ENCODE measurements around the gene PSMB5.

The PSMB5 gene

GRCh38 chr14:23066368-23066767 is 31.7 kb upstream of the PSMB5 start:
- Histone ChIP-seq H3K4me2 (ENCODE audit: low read length, poor library complexity, severe bottlenecking) (no peak overlapping the region), H4K8ac (ENCODE audit: low read length) (no peak overlapping the region), H2BK5ac (ENCODE audit: low read depth, low read length, poor library complexity, severe bottlenecking) (no peak overlapping the region), H3K14ac (ENCODE audit: low read length in 2 of 2) (no peak overlapping the region), H3K9ac (ENCODE audit: low read length) (peak overlapping the region; percentile 59), H3K23ac (ENCODE audit: low read length in 2 of 2) (no peak overlapping the region), H3K79me1 (replicated peaks; ENCODE audit: low read length, poor library complexity, severe bottlenecking) (peaks cover 6% of the 10 kb centered on the region), H3K27ac (ENCODE audit: low read length, poor library complexity, severe bottlenecking) (no peak overlapping the region), H2AK5ac (ENCODE audit: low read length, severe bottlenecking) (no peak overlapping the region), H2BK120ac (ENCODE audit: low read depth, low read length) (no peak overlapping the region), H3K4me1 (ENCODE audit: control insufficient read depth, insufficient read depth, low read depth, low read length) (peaks cover 29% of the 10 kb centered on the region), H3K9me3 (ENCODE audit: control insufficient read depth, low read length) (no peaks in the 10 kb centered on the region), H2BK15ac (ENCODE audit: low read depth, poor library complexity, severe bottlenecking) (no peak overlapping the region), H3K18ac (ENCODE audit: low read depth in 1 of 2, low read length in 2 of 2) (no peak overlapping the region), H2AFZ (ENCODE audit: low read depth, low read length) (no peak overlapping the region), H3K4ac (ENCODE audit: low read depth in 1 of 2, low read length in 2 of 2) (no peak overlapping the region), H2BK12ac (ENCODE audit: low read length in 2 of 2) (no peak overlapping the region), H3K27me3 (ENCODE audit: control insufficient read depth in 1 of 2, insufficient read depth in 1 of 2, low read length in 2 of 2) (no peaks in the 10 kb centered on the region), H4K91ac (ENCODE audit: low read length) (no peak overlapping the region), H3K36me3 (ENCODE audit: control insufficient read depth in 1 of 2, insufficient read depth in 2 of 2, low read depth in 1 of 2, low read length in 2 of 2) (peaks cover 61 to 75% of the 10 kb centered on the region in 2 experiments), H3K4me3 (ENCODE audit: insufficient read depth in 1 of 2, low read depth in 1 of 2, low read length in 2 of 2) (no peak overlapping the region)
- no peak for DNase-seq
- WGBS = 96% methylated on average over 3 of the region's 3 CpGs

GRCh38 chr14:23063601-23064000 is 28.9 kb upstream of the PSMB5 start:
- Histone ChIP-seq H3K18ac (ENCODE audit: low read depth in 1 of 2, low read length in 2 of 2) (no peak overlapping the region), H4K91ac (ENCODE audit: low read length) (peak overlapping the region; percentile 35), H2AK5ac (ENCODE audit: low read length, severe bottlenecking) (no peak overlapping the region), H2BK15ac (ENCODE audit: low read depth, poor library complexity, severe bottlenecking) (no peak overlapping the region), H3K9me3 (ENCODE audit: control insufficient read depth, low read length) (no peaks in the 10 kb centered on the region), H3K4me2 (ENCODE audit: low read length, poor library complexity, severe bottlenecking) (no peak overlapping the region), H3K4ac (ENCODE audit: low read depth in 1 of 2, low read length in 2 of 2) (no peak overlapping the region), H4K8ac (ENCODE audit: low read length) (no peak overlapping the region), H3K14ac (ENCODE audit: low read length in 2 of 2) (no peak overlapping the region), H2BK120ac (ENCODE audit: low read depth, low read length) (no peak overlapping the region), H2AFZ (ENCODE audit: low read depth, low read length) (no peak overlapping the region), H3K9ac (ENCODE audit: low read length) (no peak overlapping the region), H2BK5ac (ENCODE audit: low read depth, low read length, poor library complexity, severe bottlenecking) (no peak overlapping the region), H3K4me1 (ENCODE audit: control insufficient read depth, insufficient read depth, low read depth, low read length) (peaks cover 35% of the 10 kb centered on the region), H3K79me1 (replicated peaks; ENCODE audit: low read length, poor library complexity, severe bottlenecking) (peaks cover 6% of the 10 kb centered on the region), H3K4me3 (ENCODE audit: insufficient read depth in 1 of 2, low read depth in 1 of 2, low read length in 2 of 2) (no peak overlapping the region), H3K23ac (ENCODE audit: low read length in 2 of 2) (no peak overlapping the region), H3K36me3 (ENCODE audit: control insufficient read depth in 1 of 2, insufficient read depth in 2 of 2, low read depth in 1 of 2, low read length in 2 of 2) (peaks cover 78 to 87% of the 10 kb centered on the region in 2 experiments), H2BK12ac (ENCODE audit: low read length in 2 of 2) (no peak overlapping the region), H3K27ac (ENCODE audit: low read length, poor library complexity, severe bottlenecking) (peak overlapping the region; percentile 22), H3K27me3 (ENCODE audit: control insufficient read depth in 1 of 2, insufficient read depth in 1 of 2, low read length in 2 of 2) (no peaks in the 10 kb centered on the region)
- WGBS = 95% methylated on average over 5 of the region's 5 CpGs
- no peak for DNase-seq

- no peak overlapping the region for H2BK120ac ChIP-seq (ENCODE audit: low read depth, low read length)
- no peak overlapping the region for H3K4me2 ChIP-seq (ENCODE audit: low read length, poor library complexity, severe bottlenecking)
- H3K9me3 ChIP-seq (ENCODE audit: control insufficient read depth, low read length) = no peaks in the 10 kb centered on the region
- H3K79me1 ChIP-seq (replicated peaks; ENCODE audit: low read length, poor library complexity, severe bottlenecking) = peaks cover 6% of the 10 kb centered on the region
- no peak overlapping the region for H3K14ac ChIP-seq (ENCODE audit: low read length in 2 of 2)
- H4K91ac ChIP-seq (ENCODE audit: low read length) = peak overlapping the region; percentile 61
- H2BK12ac ChIP-seq (ENCODE audit: low read length in 2 of 2) = peak overlapping the region in 1 of 2 experiments; percentile 61
- peak overlapping the region in 1 of 2 experiments; percentile 41 for H3K4me3 ChIP-seq (ENCODE audit: insufficient read depth in 1 of 2, low read depth in 1 of 2, low read length in 2 of 2)
- no peak overlapping the region for H4K8ac ChIP-seq (ENCODE audit: low read length)
- H2BK15ac ChIP-seq (ENCODE audit: low read depth, poor library complexity, severe bottlenecking) = no peak overlapping the region
- WGBS = 0% methylated on average over 4 of the region's 4 CpGs
- H3K4me1 ChIP-seq (ENCODE audit: control insufficient read depth, insufficient read depth, low read depth, low read length) = peaks cover 27% of the 10 kb centered on the region
- no peak overlapping the region for H2AFZ ChIP-seq (ENCODE audit: low read depth, low read length)
- peaks cover 66 to 77% of the 10 kb centered on the region in 2 experiments for H3K36me3 ChIP-seq (ENCODE audit: control insufficient read depth in 1 of 2, insufficient read depth in 2 of 2, low read depth in 1 of 2, low read length in 2 of 2)
- H3K4ac ChIP-seq (ENCODE audit: low read depth in 1 of 2, low read length in 2 of 2) = peak overlapping the region in 1 of 2 experiments; percentile 48
- peak overlapping the region; percentile 92 for H3K27ac ChIP-seq (ENCODE audit: low read length, poor library complexity, severe bottlenecking)
- H3K18ac ChIP-seq (ENCODE audit: low read depth in 1 of 2, low read length in 2 of 2) = peak overlapping the region in 1 of 2 experiments; percentile 46
- DNase-seq = peak; percentile 95
- H2BK5ac ChIP-seq (ENCODE audit: low read depth, low read length, poor library complexity, severe bottlenecking) = peak overlapping the region; percentile 32
- no peaks in the 10 kb centered on the region for H3K27me3 ChIP-seq (ENCODE audit: control insufficient read depth in 1 of 2, insufficient read depth in 1 of 2, low read length in 2 of 2)
- H3K23ac ChIP-seq (ENCODE audit: low read length in 2 of 2) = no peak overlapping the region
- H3K9ac ChIP-seq (ENCODE audit: low read length) = peak overlapping the region; percentile 65
- H2AK5ac ChIP-seq (ENCODE audit: low read length, severe bottlenecking) = peak overlapping the region; percentile 93
Observed at GRCh38 chr14:23062002-23062401, 27.3 kb upstream of the PSMB5 start.

GRCh38 chr14:23060536-23061260 is 26.0 kb upstream of the PSMB5 start:
- no peak overlapping the region for H4K91ac ChIP-seq (ENCODE audit: low read length)
- H2AK5ac ChIP-seq (ENCODE audit: low read length, severe bottlenecking) = peak overlapping the region; percentile 59
- H3K4me2 ChIP-seq (ENCODE audit: low read length, poor library complexity, severe bottlenecking) = no peak overlapping the region
- no peak overlapping the region for H2BK15ac ChIP-seq (ENCODE audit: low read depth, poor library complexity, severe bottlenecking)
- no peak overlapping the region for H2BK5ac ChIP-seq (ENCODE audit: low read depth, low read length, poor library complexity, severe bottlenecking)
- H3K9me3 ChIP-seq (ENCODE audit: control insufficient read depth, low read length) = no peaks in the 10 kb centered on the region
- peaks cover 35% of the 10 kb centered on the region for H3K4me1 ChIP-seq (ENCODE audit: control insufficient read depth, insufficient read depth, low read depth, low read length)
- H2BK120ac ChIP-seq (ENCODE audit: low read depth, low read length) = no peak overlapping the region
- no peak overlapping the region for H3K4ac ChIP-seq (ENCODE audit: low read depth in 1 of 2, low read length in 2 of 2)
- no peak overlapping the region for H2BK12ac ChIP-seq (ENCODE audit: low read length in 2 of 2)
- H3K4me3 ChIP-seq (ENCODE audit: insufficient read depth in 1 of 2, low read depth in 1 of 2, low read length in 2 of 2) = no peak overlapping the region
- 91% methylated on average over 15 of the region's 17 CpGs for WGBS
- H2AFZ ChIP-seq (ENCODE audit: low read depth, low read length) = no peak overlapping the region
- peak overlapping the region; percentile 10 for H4K8ac ChIP-seq (ENCODE audit: low read length)
- peaks cover 59 to 65% of the 10 kb centered on the region in 2 experiments for H3K36me3 ChIP-seq (ENCODE audit: control insufficient read depth in 1 of 2, insufficient read depth in 2 of 2, low read depth in 1 of 2, low read length in 2 of 2)
- H3K18ac ChIP-seq (ENCODE audit: low read depth in 1 of 2, low read length in 2 of 2) = no peak overlapping the region
- H3K27ac ChIP-seq (ENCODE audit: low read length, poor library complexity, severe bottlenecking) = peak overlapping the region; percentile 8
- no peak overlapping the region for H3K9ac ChIP-seq (ENCODE audit: low read length)
- no peak for DNase-seq
- no peaks in the 10 kb centered on the region for H3K27me3 ChIP-seq (ENCODE audit: control insufficient read depth in 1 of 2, insufficient read depth in 1 of 2, low read length in 2 of 2)
- H3K23ac ChIP-seq (ENCODE audit: low read length in 2 of 2) = no peak overlapping the region
- H3K14ac ChIP-seq (ENCODE audit: low read length in 2 of 2) = no peak overlapping the region
- peaks cover 10% of the 10 kb centered on the region for H3K79me1 ChIP-seq (replicated peaks; ENCODE audit: low read length, poor library complexity, severe bottlenecking)

Data from mesenchymal stem cell (in vitro differentiated cells and primary cell).